ENCODE data around the gene SEPTIN10. TPM values are rescaled to one million over a fixed set of nuclear protein-coding genes. Genes with fewer than 3 reads are reported as not detected.
"Not testable (repeated sequence)": the region's sequence is repeated elsewhere in the genome, so short reads cannot be mapped to it uniquely, and the experiment has no call there.

SEPTIN10 gene
- total RNA-seq, 1 donor from 2014 or later, result 69.2 TPM

DNA sequence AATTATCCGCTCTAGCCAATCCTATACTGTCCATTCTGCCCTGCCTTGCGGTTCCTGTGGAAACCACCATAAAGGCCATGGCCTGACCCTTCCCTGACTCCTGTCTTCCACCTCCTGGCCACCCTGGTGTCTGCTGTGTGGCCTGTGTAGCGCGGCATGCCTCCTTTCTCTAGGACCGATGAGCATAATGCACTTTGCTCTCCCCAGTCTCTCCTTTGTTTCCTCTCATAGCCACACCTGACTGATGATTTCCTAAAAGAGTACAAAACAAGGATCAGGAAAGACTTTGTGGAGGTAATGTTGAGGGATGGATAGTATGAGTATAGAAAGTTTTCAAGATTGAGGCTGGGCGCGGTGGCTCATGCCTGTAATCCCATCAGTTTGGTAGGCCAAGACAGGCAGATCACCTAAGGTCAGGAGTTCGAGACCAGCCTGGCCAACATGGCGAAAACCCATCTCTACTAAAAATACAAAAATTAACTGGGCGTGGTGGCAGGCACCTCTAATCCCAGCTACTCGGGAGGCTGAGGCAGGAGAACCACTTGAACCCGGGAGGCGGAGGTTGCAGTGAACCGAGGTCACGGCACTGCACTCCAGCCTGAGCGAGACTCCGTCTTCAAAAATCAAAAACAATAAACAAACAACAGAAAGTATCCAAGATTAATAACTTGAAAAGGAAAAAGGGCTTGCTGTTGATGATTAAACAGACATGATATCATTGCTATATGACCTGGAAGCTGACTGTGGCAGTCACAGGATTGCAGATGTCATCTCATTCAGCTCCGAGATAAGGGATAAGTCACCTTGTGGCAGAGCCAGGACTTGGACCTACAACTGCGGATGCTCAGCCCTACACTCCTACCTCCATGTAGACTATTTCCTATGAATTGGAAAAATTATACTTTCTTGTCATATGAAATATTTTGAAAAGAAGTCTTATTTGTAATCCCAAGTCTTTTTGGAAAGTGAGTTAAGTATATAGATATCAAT lies 17.0 kb upstream of the SEPTIN10 start:
- H3K36me3 Mint-ChIP-seq, result no peaks in the 10 kb centered on the region
- no peaks in the 10 kb centered on the region for H3K9me3 Mint-ChIP-seq
- H3K27me3 Mint-ChIP-seq (ENCODE audit: low read depth), result no peaks in the 10 kb centered on the region
- TF ChIP-seq, protein P1, sequence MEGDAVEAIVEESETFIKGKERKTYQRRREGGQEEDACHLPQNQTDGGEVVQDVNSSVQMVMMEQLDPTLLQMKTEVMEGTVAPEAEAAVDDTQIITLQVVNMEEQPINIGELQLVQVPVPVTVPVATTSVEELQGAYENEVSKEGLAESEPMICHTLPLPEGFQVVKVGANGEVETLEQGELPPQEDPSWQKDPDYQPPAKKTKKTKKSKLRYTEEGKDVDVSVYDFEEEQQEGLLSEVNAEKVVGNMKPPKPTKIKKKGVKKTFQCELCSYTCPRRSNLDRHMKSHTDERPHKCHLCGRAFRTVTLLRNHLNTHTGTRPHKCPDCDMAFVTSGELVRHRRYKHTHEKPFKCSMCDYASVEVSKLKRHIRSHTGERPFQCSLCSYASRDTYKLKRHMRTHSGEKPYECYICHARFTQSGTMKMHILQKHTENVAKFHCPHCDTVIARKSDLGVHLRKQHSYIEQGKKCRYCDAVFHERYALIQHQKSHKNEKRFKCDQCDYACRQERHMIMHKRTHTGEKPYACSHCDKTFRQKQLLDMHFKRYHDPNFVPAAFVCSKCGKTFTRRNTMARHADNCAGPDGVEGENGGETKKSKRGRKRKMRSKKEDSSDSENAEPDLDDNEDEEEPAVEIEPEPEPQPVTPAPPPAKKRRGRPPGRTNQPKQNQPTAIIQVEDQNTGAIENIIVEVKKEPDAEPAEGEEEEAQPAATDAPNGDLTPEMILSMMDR (IDR thresholded peaks at IDR 0.05; ENCODE audit: unreplicated experiment), result no peak
- H3K27ac Mint-ChIP-seq, result peak overlapping the region; percentile 91
- H3K4me1 Mint-ChIP-seq, result peaks cover 22% of the 10 kb centered on the region
- H3K4me3 Mint-ChIP-seq, result no peak overlapping the region
- DNase-seq (ENCODE audit: low spot score in 2 of 2, unreplicated experiment in 2 of 2), result no peak

DNA sequence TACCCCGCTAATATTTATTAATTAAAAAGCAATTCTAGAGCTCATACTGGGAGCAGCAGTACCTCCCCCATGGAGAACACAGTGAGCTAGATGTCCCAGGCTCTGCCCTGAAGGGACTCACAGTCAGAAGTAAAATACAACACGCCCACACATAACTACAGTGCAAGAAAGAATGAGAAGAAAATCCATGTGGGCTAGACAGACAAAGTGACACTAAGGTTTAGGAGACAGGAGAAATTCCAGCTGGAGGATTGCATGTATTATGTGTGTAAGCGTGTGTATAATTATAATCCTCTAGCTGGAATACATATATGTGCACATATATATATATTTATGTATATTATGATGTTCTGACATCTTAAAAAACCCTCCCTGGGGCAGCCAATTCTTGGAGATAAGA lies 16.1 kb upstream of the SEPTIN10 start:
- no peak overlapping the region for H3K4me3 Mint-ChIP-seq
- TF ChIP-seq, protein P1 (IDR thresholded peaks at IDR 0.05; ENCODE audit: unreplicated experiment), result no peak
- no peaks in the 10 kb centered on the region for H3K36me3 Mint-ChIP-seq
- H3K27ac Mint-ChIP-seq, result peak overlapping the region; percentile 91
- DNase-seq (ENCODE audit: low spot score in 2 of 2, unreplicated experiment in 2 of 2), result no peak
- no peaks in the 10 kb centered on the region for H3K9me3 Mint-ChIP-seq
- H3K27me3 Mint-ChIP-seq (ENCODE audit: low read depth), result no peaks in the 10 kb centered on the region
- H3K4me1 Mint-ChIP-seq, result peaks cover 22% of the 10 kb centered on the region

DNA sequence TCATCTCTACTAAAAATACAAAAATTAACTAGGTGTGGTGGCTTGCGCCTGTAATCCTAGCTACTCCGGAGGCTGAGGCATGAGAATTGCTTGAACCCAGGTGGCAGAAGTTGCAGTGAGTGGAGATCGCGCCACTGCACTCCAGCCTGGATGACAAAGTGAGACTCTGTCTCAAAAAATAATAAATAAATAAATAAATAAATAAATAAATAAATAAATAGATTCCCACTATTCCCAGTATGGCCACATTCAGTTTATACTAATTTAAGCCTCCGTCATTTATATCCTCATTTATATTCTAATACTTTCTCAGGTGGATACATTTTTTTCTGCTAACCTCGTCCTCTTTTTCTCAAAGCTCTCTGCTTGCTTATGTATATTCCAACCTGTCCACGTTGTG lies 14.6 kb upstream of the SEPTIN10 start:
- not testable (repeated sequence) for H3K4me3 Mint-ChIP-seq; H3K27me3 Mint-ChIP-seq (ENCODE audit: low read depth); DNase-seq (ENCODE audit: low spot score in 2 of 2, unreplicated experiment in 2 of 2); H3K36me3 Mint-ChIP-seq; H3K9me3 Mint-ChIP-seq
- peaks cover 24% of the 10 kb centered on the region for H3K4me1 Mint-ChIP-seq
- H3K27ac Mint-ChIP-seq, result peak overlapping the region; percentile 66

DNA sequence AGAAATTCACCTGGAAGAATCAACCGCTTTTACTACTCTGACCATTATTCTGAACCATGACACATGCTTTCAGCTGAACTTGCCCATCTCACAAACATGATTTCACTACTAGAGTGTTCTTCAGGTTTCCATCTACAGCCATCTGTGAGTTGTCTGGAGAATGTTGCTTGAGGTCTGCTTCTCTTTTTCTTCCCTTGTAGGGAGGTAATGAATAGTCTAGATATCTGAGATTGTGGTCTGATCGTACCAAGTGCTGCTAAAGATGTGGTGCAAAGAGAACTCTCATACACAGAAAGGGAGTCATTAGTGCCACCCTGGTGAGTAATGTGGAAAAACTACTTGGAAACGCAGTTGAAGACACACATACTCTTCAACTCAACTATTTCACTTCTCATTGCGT lies 10.6 kb upstream of the SEPTIN10 start:
- TF ChIP-seq, protein P1 (IDR thresholded peaks at IDR 0.05; ENCODE audit: unreplicated experiment), result no peak
- DNase-seq (ENCODE audit: low spot score in 2 of 2, unreplicated experiment in 2 of 2), result no peak
- no peaks in the 10 kb centered on the region for H3K9me3 Mint-ChIP-seq
- no peaks in the 10 kb centered on the region for H3K36me3 Mint-ChIP-seq
- H3K4me1 Mint-ChIP-seq, result peaks cover 21% of the 10 kb centered on the region
- H3K27me3 Mint-ChIP-seq (ENCODE audit: low read depth), result no peaks in the 10 kb centered on the region
- H3K4me3 Mint-ChIP-seq, result no peak overlapping the region
- H3K27ac Mint-ChIP-seq, result no peak overlapping the region

DNA sequence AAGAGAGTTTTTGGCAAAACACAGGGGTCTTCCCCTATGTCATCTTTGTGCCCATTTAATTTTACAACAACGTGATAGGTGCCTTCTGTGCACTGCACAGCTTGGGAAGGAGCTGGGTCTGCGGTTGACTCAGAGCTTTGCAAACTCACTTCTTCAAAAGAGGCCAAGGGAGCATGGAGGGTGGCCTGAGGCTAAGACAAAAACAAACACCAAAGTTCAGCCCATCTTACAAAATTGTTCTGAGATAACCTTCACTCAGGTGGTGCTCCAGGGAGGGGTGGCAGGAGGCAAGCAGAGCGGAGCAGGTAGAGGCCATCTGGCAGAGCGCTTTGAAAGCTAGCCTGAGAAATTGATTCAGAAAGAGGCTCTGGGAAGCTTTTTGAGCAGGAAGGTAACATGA lies 10.2 kb upstream of the SEPTIN10 start:
- Mint-ChIP-seq H3K9me3 (no peaks in the 10 kb centered on the region), H3K36me3 (no peaks in the 10 kb centered on the region), H3K4me1 (peaks cover 25% of the 10 kb centered on the region), H3K27ac (no peak overlapping the region), H3K4me3 (no peak overlapping the region), H3K27me3 (ENCODE audit: low read depth) (no peaks in the 10 kb centered on the region)
- no peak for DNase-seq (ENCODE audit: low spot score in 2 of 2, unreplicated experiment in 2 of 2)
- TF ChIP-seq, protein P1 (IDR thresholded peaks at IDR 0.05; ENCODE audit: unreplicated experiment), result no peak

DNA sequence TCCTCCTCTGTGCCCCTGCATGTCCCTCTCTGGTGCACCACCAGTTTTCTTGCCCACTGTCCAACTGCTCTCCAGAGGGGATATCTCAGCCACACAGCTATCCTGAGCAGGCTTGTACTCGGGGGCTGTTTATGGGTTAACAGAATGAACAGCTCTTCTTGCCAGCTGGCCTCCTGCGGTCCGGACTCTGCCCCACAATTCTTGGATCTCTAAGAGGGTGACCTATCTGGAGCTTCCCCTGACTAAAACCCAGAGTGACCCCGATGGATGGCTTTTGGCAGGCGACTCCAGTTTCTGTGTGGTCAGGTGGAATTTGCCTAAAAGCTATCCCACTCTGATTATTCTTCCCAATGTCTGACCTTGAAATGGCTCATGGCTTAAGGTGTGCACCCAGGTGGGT lies 9.5 kb upstream of the SEPTIN10 start:
- Mint-ChIP-seq H3K4me3 (no peak overlapping the region), H3K27me3 (ENCODE audit: low read depth) (no peaks in the 10 kb centered on the region), H3K9me3 (no peaks in the 10 kb centered on the region), H3K27ac (no peak overlapping the region), H3K4me1 (peaks cover 23% of the 10 kb centered on the region), H3K36me3 (no peaks in the 10 kb centered on the region)
- no peak for DNase-seq (ENCODE audit: low spot score in 2 of 2, unreplicated experiment in 2 of 2)
- TF ChIP-seq, protein P1 (IDR thresholded peaks at IDR 0.05; ENCODE audit: unreplicated experiment), result no peak

Measured in mesothelial cell of epicardium (in vitro differentiated cells).